GM12878 (cell line): ENCODE data around the gene MFN2.

Experiments
- BACH1 ChIP-seq: fragments of 450-650 bp; IDR thresholded peaks from 2 replicates; pipeline ENCODE4 v1.6.1; 2017; ENCODE audit warnings: mild to moderate bottlenecking, borderline replicate concordance
- CHD1 ChIP-seq: IDR thresholded peaks from 2 replicates; pipeline ENCODE4 v1.6.1; 2012; ENCODE audit warnings: low read depth, low read length, improper control_type of control experiment
- CHD2 ChIP-seq: IDR thresholded peaks from 2 replicates; pipeline ENCODE4 v1.6.1; 2011; ENCODE audit warnings: low read depth, low read length, improper control_type of control experiment, borderline replicate concordance
- CTCF ChIP-seq, 3 experiments: IDR thresholded peaks in 2 of 3; conservative IDR thresholded peaks in 1 of 3; 2 replicates each; pipeline ENCODE4 v1.5.1; 2011; ENCODE audit warnings: low read depth in 3 of 3, low read length in 3 of 3, mild to moderate bottlenecking in 3 of 3, control low read depth in 2 of 3, moderate library complexity in 2 of 3, inconsistent platforms in 1 of 3, mixed read lengths in 1 of 3; ENCODE audit not compliant: control insufficient read depth in 2 of 3, insufficient read depth in 1 of 3; ENCODE audit errors: extremely low read depth in 1 of 3
- HDAC6 ChIP-seq: fragments of 200-600 bp; sonication (generic); IDR thresholded peaks from one replicate; pipeline ENCODE4 v1.8.0; 2017; ENCODE audit warnings: antibody characterized with exemption; ENCODE audit not compliant: unreplicated experiment
- KDM1A ChIP-seq: fragments of 200-600 bp; sonication (generic); IDR thresholded peaks from 2 replicates; pipeline ENCODE4 v1.6.1; 2016; ENCODE audit warnings: borderline replicate concordance
- NRF1 ChIP-seq: conservative IDR thresholded peaks from 2 replicates; pipeline ENCODE4 v1.6.1; 2011; ENCODE audit warnings: mild to moderate bottlenecking, low read depth, low read length, improper control_type of control experiment
- POLR2A ChIP-seq: IDR thresholded peaks from 2 replicates; pipeline ENCODE4 v1.6.1; 2011; ENCODE audit warnings: low read depth, mild to moderate bottlenecking, low read length
- SPI1 ChIP-seq: IDR thresholded peaks from 2 replicates; pipeline ENCODE4 v1.6.1; 2011; ENCODE audit warnings: low read depth, mild to moderate bottlenecking, low read length, moderate library complexity, borderline replicate concordance; ENCODE audit not compliant: insufficient read depth
- TAF1 ChIP-seq: IDR thresholded peaks from 2 replicates; pipeline ENCODE4 v1.6.1; 2011; ENCODE audit warnings: mild to moderate bottlenecking, low read depth, low read length, borderline replicate concordance
- TCF7 ChIP-seq: IDR thresholded peaks from 2 replicates; pipeline ENCODE4 v1.6.1; 2014; ENCODE audit warnings: antibody characterized with exemption, borderline replicate concordance
- ZNF217 ChIP-seq: fragments of 450-650 bp; IDR thresholded peaks from 2 replicates; pipeline ENCODE4 v1.6.1; 2017; ENCODE audit warnings: antibody characterized with exemption, mild to moderate bottlenecking

- no peak for TF ChIP-seq HDAC6
- no peak for TF ChIP-seq CTCF (IDR thresholded peaks at IDR 0.05 in 2 of 3, conservative IDR thresholded peaks at IDR 0.05 in 1 of 3; ENCODE audit: control insufficient read depth in 2 of 3, extremely low read depth in 1 of 3, insufficient read depth in 1 of 3, low read depth in 3 of 3, low read length in 3 of 3)
- no peak for TF ChIP-seq CHD1
- TF ChIP-seq TAF1 = no peak
- TF ChIP-seq SPI1 = no peak
- no peak for TF ChIP-seq NRF1
- no peak for TF ChIP-seq ZNF217
- no peak for TF ChIP-seq POLR2A
- TF ChIP-seq KDM1A = no peak
- TF ChIP-seq TCF7 = no peak
- TF ChIP-seq CHD2 = no peak
- no peak for TF ChIP-seq BACH1
Measured at GRCh38 chr1:11935057-11935412, 45.2 kb upstream of the MFN2 start.
